Measurements from ENCODE around the gene NECTIN2.

DNA sequence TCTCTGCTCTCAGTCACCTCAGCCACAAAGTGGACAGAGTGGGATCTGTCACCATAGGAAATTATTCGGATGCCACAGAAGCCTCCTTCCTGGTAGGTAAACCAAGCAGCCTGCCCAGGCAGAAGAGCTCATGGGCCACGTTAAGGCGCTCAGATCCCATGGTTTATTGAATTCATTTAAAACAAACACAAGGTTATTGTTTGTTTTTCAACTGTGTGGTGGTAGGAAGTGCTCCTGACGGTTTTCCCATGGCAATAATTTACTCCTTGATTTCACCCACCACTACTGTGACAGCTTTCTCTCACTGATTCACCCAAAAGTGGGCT, 22.8 kb upstream of the NECTIN2 start:
- TF ChIP-seq EZH2 (IDR thresholded peaks at IDR 0.05; ENCODE audit: borderline replicate concordance, insufficient read depth, low read depth, low read length, poor library complexity, severe bottlenecking), result no peak
- TF ChIP-seq, protein P1, sequence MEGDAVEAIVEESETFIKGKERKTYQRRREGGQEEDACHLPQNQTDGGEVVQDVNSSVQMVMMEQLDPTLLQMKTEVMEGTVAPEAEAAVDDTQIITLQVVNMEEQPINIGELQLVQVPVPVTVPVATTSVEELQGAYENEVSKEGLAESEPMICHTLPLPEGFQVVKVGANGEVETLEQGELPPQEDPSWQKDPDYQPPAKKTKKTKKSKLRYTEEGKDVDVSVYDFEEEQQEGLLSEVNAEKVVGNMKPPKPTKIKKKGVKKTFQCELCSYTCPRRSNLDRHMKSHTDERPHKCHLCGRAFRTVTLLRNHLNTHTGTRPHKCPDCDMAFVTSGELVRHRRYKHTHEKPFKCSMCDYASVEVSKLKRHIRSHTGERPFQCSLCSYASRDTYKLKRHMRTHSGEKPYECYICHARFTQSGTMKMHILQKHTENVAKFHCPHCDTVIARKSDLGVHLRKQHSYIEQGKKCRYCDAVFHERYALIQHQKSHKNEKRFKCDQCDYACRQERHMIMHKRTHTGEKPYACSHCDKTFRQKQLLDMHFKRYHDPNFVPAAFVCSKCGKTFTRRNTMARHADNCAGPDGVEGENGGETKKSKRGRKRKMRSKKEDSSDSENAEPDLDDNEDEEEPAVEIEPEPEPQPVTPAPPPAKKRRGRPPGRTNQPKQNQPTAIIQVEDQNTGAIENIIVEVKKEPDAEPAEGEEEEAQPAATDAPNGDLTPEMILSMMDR (IDR thresholded peaks at IDR 0.05), result no peak

Measured in B cell (primary cell).